ENCODE measurements around the gene ADGRB2. TPM values are rescaled to one million over a fixed set of nuclear protein-coding genes. Genes with fewer than 3 reads are reported as not detected.

Gene ADGRB2
- total RNA-seq, 4 donors from 2014 or later = 0.82 to 5.1 (median 3.9) TPM

DNA sequence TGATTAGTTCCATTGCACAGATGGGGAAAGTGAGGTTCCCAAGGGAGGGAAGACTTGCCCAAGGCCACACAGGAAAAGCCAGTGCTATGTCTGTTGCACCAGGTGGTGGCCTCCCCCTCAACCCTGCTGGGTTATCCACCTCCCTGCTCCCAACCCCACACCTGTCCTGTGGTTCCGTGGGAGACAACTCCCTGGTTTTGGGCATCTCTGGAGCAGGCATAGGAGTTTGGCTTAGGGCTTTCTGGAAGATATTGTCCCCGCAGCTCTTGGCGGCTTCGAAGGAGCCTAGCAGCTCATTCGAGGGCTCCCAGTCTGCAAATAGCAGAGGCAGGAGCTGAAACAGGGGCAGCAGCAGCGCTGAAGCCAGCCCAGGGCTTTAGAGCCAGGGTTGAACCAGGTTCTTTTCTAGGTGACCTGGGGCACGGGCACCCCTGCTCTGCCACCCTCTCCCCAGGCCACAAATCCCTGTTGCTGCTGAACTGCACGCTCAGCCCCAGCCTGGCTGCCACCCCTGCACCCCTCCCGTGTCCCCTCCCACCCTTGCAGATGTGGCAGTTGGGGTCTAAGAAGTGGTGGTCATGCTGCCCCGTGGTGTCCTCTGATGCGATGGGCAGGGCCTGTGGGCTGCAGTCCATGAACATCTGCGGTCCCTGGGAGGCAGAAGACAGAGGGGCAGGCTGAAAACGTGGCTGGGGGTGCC lies 29.6 kb upstream of the ADGRB2 start:
- TF ChIP-seq, protein P1, sequence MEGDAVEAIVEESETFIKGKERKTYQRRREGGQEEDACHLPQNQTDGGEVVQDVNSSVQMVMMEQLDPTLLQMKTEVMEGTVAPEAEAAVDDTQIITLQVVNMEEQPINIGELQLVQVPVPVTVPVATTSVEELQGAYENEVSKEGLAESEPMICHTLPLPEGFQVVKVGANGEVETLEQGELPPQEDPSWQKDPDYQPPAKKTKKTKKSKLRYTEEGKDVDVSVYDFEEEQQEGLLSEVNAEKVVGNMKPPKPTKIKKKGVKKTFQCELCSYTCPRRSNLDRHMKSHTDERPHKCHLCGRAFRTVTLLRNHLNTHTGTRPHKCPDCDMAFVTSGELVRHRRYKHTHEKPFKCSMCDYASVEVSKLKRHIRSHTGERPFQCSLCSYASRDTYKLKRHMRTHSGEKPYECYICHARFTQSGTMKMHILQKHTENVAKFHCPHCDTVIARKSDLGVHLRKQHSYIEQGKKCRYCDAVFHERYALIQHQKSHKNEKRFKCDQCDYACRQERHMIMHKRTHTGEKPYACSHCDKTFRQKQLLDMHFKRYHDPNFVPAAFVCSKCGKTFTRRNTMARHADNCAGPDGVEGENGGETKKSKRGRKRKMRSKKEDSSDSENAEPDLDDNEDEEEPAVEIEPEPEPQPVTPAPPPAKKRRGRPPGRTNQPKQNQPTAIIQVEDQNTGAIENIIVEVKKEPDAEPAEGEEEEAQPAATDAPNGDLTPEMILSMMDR (IDR thresholded peaks at IDR 0.05; ENCODE audit: low read depth) = no peak

DNA sequence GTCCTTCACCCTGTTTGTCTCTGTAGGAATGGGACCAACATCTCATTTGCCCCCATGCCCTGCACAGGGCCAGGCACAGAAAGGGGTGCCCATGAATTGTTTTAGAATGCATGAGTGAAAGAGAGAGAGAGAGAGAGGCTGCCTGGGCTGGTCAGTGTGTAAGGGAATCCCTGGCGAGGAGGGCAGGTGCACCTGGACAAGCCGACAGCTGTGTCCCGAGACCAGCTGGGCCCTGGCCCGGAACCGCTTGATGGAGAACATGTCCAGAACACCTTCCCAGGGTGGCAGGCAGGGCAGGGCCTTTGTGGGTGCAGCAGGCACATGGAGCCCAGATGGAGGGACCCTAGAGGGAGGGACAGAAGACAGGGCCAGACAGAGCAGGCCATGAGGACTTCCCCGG lies 28.9 kb upstream of the ADGRB2 start:
- TF ChIP-seq, protein P1 (IDR thresholded peaks at IDR 0.05; ENCODE audit: low read depth) = no peak

DNA sequence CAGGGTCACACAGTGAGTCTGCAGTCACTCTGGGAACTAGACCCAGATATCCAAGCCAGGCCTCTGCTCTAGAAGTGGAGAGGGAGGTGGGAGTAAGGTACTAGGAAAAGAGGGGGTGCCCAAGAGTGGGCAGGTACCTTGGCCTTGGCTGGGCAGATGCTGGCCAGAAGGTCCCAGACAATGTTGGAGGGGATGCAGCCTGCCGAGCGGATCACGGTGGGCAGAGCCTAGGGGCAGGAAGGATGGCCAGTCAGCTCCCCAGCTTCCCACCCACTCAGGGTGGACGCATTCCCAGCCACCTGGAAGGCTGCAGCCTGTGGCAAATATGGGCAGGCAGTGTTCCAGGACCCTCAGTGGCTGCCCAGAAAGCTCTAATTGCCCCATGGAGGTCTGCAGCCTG lies 28.4 kb upstream of the ADGRB2 start:
- TF ChIP-seq, protein P1 (IDR thresholded peaks at IDR 0.05; ENCODE audit: low read depth) = no peak

DNA sequence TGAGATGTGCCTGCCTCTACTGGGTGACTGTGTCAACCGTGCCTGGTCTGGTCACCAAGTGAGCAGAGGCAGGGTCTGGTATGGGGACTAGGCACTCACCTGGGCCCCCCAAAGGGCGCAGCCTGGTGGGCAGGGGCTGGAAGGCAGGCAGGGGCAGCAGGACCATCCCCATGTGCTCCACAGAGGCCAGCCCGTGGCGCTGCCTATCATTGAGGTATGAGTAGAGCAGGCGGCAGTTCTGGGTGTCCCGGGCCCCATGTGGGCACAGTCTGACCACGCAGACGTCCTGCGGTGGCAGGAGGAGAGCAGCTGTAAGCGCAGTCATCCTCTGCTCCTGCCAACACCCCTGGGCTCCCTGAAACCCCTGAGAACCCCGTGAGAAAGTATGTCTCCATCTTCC lies 28.0 kb upstream of the ADGRB2 start:
- TF ChIP-seq, protein P1 (IDR thresholded peaks at IDR 0.05; ENCODE audit: low read depth) = no peak

DNA sequence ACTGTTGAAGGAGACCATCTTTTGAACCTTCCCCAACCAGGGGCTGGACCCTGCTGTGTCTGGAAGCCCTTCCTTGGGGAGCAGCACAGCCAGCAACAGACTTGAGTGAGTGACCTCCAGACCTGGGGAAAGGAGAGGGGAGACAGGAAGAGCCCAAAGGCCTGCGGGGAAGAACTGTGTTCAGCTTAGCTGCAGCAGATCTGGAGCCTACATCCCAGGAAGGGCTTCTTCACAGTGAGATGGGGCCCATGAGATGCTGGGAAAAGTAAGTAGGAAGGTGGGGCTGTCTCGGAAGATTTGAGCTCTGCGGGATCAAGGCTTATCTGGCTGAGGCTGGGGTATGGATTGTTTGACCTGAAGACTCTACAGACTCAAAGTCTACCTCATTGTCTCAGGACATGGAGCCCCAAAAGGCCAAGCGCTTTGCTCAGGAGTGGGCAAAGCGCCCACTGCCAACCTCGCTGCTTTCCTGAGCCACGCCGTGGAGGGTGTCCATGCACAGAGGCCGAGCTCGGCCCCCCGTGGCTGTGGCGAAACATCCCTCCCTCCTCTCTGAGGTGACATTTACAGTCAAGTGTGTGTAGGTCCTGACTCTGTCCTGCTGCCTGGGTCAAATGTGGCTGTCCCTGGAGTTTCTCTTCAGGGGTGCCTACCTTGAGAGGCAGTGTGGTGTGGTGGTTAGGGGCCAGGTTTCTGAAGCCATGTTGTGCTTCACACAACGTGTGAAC lies 27.2 kb upstream of the ADGRB2 start:
- TF ChIP-seq, protein P1 (IDR thresholded peaks at IDR 0.05; ENCODE audit: low read depth) = no peak

DNA sequence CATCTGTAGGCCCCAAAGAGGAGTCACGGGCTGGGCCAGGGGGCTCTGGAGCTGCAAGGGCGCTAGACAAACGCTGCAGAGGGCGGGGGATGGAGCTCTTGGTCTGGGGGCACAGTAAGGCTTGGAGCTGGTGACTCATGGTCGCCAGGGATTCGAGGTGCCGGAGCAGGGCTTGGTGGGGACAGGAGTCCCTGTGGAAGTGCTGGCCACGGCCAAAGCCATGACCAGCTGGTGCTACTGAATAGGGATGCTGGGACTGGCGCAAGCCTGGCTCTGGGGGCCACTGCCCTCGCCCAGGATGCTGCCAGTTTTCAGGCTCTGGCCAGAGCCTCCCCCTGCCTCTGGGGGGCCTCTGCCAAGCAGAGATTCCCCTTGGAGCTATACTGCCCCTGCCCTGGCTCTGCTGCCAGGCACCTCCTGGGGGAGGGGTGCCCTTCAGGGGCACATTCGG lies 26.5 kb upstream of the ADGRB2 start:
- TF ChIP-seq, protein P1 (IDR thresholded peaks at IDR 0.05; ENCODE audit: low read depth) = no peak

DNA sequence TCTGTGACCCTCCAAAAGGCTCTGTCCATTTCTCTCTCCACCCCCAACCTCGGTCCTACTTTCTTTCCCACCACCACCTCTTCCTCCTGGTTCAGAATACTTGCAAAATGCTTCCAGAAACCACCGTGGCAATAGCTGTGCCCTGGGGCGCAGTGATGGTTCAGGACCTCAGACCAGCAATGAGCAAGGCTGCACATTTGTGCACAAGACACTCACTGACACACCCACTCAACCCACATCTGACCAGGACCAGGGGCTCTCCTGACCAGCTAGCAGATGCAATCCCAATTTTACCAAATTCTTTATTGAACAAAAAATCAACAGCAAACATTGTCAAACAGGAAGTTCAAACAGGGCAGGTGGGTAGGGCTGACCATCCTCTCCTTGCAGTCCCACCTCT lies 26.0 kb upstream of the ADGRB2 start:
- TF ChIP-seq, protein P1 (IDR thresholded peaks at IDR 0.05; ENCODE audit: low read depth) = no peak
